ENCODE data around the gene BDH1.

DNA sequence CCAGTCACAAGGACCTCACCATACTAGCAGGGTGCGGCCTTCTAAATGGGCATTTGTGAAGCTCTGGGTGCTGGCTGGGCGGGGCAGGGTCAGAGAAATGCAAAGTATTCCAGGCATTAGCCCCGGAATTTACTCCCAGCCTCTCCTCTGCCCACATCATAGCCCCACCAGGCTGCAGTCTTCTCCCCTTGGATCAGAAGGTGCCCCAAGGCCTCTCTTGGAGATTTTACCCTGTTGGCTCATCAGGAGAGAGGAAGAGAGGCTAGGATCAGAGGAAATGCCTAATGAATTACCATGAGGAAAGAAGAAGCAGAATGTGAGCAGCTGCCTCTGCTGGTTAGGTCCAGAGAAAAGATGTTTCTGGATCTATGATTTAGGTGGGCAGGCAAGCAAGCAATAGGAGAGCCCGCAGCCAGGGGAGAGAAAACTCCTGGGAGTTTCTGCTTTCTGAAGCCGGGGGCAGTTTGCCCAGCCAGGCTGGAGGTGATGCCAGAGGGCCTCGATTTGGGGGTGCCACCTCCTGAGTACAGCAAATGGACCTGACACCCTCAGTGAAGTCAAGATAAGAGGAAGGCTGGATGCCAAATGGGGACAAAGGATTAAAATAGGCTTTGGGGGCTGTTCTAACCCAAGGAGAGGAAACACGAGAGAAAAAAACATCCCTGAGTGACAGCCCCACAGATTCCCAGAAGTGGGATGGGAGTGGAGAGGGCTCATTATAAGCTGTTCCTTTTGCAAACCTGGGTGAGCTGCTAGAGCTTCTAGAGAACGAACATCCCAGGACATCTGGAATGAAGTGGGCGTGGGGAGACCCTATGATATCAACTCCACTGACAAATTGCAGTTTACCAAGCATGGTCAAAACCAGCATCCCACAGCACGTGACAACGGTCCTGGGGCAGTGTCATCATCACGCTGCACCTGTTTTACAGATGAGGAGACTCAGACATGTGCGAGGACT is 65.4 kb downstream of the BDH1 start:
- TF ChIP-seq, protein P1, sequence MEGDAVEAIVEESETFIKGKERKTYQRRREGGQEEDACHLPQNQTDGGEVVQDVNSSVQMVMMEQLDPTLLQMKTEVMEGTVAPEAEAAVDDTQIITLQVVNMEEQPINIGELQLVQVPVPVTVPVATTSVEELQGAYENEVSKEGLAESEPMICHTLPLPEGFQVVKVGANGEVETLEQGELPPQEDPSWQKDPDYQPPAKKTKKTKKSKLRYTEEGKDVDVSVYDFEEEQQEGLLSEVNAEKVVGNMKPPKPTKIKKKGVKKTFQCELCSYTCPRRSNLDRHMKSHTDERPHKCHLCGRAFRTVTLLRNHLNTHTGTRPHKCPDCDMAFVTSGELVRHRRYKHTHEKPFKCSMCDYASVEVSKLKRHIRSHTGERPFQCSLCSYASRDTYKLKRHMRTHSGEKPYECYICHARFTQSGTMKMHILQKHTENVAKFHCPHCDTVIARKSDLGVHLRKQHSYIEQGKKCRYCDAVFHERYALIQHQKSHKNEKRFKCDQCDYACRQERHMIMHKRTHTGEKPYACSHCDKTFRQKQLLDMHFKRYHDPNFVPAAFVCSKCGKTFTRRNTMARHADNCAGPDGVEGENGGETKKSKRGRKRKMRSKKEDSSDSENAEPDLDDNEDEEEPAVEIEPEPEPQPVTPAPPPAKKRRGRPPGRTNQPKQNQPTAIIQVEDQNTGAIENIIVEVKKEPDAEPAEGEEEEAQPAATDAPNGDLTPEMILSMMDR (IDR thresholded peaks at IDR 0.05; ENCODE audit: poor library complexity, severe bottlenecking), result no peak
- TF ChIP-seq MXI1 (conservative IDR thresholded peaks at IDR 0.05; ENCODE audit: poor library complexity, severe bottlenecking) (no peak), TAF1 (IDR thresholded peaks at IDR 0.05; ENCODE audit: low read depth) (no peak), EP300 (conservative IDR thresholded peaks at IDR 0.05; ENCODE audit: poor library complexity, severe bottlenecking) (no peak)
